GM18519 (cell line): ENCODE data around the gene MYO6.

ENCODE experiments used
- ATAC-seq: cut with Tn5 transposase; IDR thresholded peaks from one replicate; pipeline ENCODE4 v1.9.1; 2021; ENCODE audit warnings: mild to moderate bottlenecking, moderate library complexity; ENCODE audit not compliant: unreplicated experiment, low FRiP score

The MYO6 gene

DNA sequence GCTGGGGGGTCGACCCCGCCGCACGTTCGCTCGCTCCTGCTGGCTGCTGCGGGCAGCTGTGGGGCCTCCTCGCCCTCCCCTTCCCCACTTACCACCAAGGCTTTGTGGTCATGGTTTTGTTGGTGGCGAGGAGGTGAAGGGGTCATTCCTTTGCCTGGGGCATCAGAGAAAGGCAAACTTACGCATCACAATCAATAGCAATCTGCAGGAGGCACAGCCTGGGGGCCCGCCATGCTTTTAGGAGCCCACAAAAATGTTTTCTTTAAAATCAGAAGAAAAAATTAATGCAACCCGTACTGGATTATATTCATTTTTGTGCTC lies 186.4 kb downstream of the MYO6 start:
- no peak for ATAC-seq

DNA sequence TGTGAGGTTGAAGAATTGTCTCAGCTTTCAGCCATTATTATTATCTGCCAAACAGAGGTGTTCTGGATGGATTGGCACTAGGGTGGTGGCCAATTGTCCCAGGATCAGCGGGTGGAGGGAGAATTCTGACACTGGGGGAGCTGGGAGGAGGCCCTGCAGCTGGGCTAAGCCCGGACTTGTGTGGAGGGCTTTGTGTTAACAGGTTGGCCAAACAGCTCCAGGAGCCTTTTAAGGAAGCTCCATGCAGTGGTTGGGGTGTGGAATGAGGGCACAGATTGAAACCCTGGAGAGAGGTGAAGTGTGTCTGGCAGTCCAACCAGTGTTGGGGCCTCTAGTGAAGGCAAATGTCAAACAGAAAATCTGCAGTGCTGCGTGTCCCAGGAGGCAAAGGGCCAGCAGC lies 187.6 kb downstream of the MYO6 start:
- ATAC-seq: no peak

GRCh38 chr6:75937846-75938245 lies 188.8 kb downstream of the MYO6 start:
- ATAC-seq: no peak

DNA sequence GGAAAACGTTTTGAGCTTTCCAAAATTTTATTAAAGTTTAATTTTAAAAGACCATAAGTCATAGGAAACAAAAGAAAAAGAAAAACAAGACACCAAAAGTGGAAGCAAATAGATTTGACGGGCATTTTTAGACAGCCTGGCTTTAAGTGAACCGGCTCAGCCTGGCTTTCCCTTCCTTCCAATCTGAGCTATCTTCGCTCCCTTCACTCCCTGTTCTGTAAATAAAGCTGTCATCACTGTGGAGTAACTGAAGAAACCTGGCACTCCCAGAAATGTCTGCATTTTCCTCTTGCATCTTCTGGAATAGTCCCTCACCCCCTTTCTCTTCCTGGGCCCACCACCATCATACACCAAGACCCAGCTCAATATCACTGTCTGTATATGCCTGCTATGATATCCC lies 191.5 kb downstream of the MYO6 start:
- no peak for ATAC-seq

GRCh38 chr6:75941509-75941908 lies 192.5 kb downstream of the MYO6 start:
- ATAC-seq: no peak

GRCh38 chr6:75943381-75943780 lies 194.3 kb downstream of the MYO6 start:
- no peak for ATAC-seq

GRCh38 chr6:75946146-75946831 lies 197.2 kb downstream of the MYO6 start:
- no peak for ATAC-seq

GRCh38 chr6:75947935-75948334 lies 198.9 kb downstream of the MYO6 start:
- no peak for ATAC-seq

DNA sequence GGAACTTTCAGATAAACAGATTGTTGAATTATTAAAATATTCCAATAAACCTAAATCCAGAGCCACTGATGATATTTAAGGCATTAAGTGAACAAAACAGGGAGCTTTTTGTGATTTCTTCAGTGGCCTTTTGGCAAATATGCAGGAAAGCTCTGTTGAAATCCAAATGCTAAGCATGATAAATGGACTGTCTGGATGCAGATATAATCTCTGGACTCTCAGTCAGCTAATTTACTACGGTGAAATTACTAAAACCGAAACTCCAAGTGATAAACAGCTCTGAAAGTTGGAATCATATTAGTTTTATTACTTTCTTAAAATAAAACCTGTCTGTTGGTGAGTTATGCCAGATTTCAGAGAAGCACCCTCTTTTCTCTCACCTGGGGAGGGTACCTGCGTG lies 203.1 kb downstream of the MYO6 start:
- ATAC-seq: no peak

- ATAC-seq: no peak
Observed at GRCh38 chr6:75963569-75963968, 214.5 kb downstream of the MYO6 start.

DNA sequence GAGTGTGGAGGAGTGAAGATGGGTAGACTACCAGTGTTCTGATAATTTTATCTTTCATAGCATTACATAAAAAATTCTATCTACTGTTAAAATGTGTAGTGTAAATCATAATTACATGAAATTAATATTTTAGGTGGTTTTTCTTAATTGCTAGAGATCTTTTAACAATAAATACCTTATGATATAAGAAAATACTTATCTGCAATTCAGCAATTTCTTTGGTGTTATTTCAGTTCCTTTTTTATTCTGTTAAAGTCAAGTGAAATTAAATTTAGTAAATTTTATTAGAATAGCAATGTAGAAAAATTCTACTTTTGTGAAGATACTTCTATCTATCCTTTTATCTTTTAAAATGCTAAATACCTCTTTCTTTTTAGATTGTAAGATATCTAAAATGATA lies 219.1 kb downstream of the MYO6 start:
- no peak for ATAC-seq
